ENCODE results near the gene CBX2.

The CBX2 gene

GRCh38 chr17:79799538-79800324 is 21.8 kb downstream of the CBX2 start:
- DNase-seq (ENCODE audit: low read depth, low spot score) = no peak

GRCh38 chr17:79800325-79801155 is 22.6 kb downstream of the CBX2 start:
- DNase-seq (ENCODE audit: low read depth, low spot score) = no peak

- no peak for DNase-seq (ENCODE audit: low read depth, low spot score)
These were observed 23.4 kb downstream of the CBX2 start for GRCh38 chr17:79801156-79802038.

- DNase-seq (ENCODE audit: low read depth, low spot score) = no peak
These were observed 24.2 kb downstream of the CBX2 start for GRCh38 chr17:79802039-79802735.

- DNase-seq (ENCODE audit: low read depth, low spot score) = no peak
These were observed 24.9 kb downstream of the CBX2 start for GRCh38 chr17:79802736-79803420.

GRCh38 chr17:79803421-79803996 is 25.6 kb downstream of the CBX2 start:
- no peak for DNase-seq (ENCODE audit: low read depth, low spot score)

- DNase-seq (ENCODE audit: low read depth, low spot score) = peak; percentile 52
These were observed 26.3 kb downstream of the CBX2 start for GRCh38 chr17:79803997-79804855.

GRCh38 chr17:79804856-79805696 is 27.1 kb downstream of the CBX2 start:
- no peak for DNase-seq (ENCODE audit: low read depth, low spot score)

GRCh38 chr17:79806446-79806760 is 28.5 kb downstream of the CBX2 start:
- no peak for DNase-seq (ENCODE audit: low read depth, low spot score)

GRCh38 chr17:79806863-79807720 is 29.1 kb downstream of the CBX2 start:
- DNase-seq (ENCODE audit: low read depth, low spot score) = no peak

GRCh38 chr17:79808763-79809529 is 31.0 kb downstream of the CBX2 start:
- DNase-seq (ENCODE audit: low read depth, low spot score) = no peak

- no peak for DNase-seq (ENCODE audit: low read depth, low spot score)
These were observed 31.7 kb downstream of the CBX2 start for GRCh38 chr17:79809530-79810129.

- DNase-seq (ENCODE audit: low read depth, low spot score) = peak; percentile 64
These were observed 32.4 kb downstream of the CBX2 start for GRCh38 chr17:79810130-79811010.

- no peak for DNase-seq (ENCODE audit: low read depth, low spot score)
These were observed 33.3 kb downstream of the CBX2 start for GRCh38 chr17:79811011-79811867.

Data from activated CD4-positive, CD25-positive, alpha-beta regulatory T cell treated with anti-CD3 and anti-CD28 coated beads, Interleukin-2, amount 50 U/mL, for 16 hours (primary cell).